Measurements from ENCODE around the gene PRKAG2.
A peak's percentile ranks its signal among the peaks of the same experiment; 100 is the strongest.

The PRKAG2 gene

DNA sequence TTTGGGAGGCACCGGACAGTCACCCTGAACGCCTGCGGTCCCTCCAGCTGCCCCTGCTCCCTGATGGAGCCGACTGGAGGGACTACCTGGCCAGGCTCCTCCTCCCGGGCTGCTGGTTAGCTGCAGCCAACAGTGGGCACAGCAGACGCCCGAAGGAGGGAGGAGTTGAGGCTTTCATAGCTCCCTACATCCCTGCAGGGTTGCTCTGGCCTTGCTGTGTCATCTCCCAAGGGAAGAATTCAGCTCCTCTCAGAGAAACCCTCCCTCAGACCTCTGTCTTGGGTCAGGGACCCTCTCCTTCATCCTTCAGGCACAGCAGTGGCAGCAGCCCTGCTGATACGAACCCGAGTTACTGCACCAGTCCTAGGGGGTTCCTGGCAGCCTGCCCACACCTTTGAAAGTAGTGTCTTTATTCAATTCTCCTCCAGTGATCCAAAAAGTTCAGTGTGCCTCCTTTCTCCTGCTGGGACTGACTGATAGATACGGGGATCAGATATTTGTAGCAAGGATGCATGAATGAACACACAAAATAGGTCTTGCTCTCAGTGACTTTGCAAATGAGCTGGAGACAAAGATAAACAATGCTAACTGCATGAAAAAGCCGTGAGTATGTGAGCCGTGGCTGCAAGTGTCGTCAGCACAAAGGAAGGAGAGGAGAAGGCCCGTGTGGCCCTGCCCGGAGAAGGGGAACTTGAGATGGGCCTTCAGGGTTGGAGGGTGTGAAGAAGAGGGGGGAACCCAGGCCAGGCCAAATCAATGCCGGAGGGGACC lies 136.6 kb downstream of the PRKAG2 start:
- no peak for DNase-seq

DNA sequence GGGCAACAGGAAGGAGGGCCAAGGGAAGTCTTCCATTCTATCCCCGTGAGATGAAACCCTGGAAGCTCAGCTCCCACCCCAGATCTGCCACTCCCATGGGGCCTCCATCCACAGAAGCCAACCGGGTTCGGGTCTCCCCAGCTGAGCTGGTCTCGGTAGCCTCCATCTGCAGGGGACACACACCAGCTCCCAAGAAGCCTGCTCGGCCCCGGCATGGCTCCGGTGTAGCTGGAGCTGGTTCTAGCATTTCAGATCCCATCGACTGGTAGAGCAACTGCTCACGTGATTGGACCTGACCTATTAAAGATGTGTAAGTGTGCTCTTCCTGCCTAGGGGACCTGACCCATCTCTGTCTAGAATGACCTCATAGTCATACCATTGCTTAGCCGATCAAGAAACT lies 138.0 kb downstream of the PRKAG2 start:
- no peak for DNase-seq

DNA sequence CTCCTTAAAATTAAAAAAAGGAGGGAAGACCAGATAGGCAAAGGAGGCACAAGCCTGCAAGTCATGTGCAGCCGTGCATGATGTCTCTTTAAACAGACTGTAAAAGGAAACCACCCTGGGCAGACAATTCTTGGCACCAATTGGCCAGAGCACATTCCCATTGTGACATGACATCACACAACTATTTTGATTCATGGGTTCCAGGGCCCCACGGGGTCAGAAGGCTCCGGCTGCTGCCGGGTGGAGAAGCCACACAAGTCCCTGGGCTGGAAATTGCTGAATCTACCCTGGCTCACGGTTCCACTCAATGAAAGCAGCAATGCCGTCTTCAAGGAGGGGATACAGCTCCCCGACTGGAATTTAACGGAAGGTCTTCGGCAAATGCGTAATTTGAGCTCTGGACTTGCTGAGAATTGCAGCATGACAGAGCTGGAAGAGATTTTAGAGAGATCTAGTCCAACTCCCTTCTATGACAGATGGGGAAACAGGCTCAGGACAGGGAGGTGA lies 140.5 kb downstream of the PRKAG2 start:
- peak; percentile 97 for DNase-seq

DNA sequence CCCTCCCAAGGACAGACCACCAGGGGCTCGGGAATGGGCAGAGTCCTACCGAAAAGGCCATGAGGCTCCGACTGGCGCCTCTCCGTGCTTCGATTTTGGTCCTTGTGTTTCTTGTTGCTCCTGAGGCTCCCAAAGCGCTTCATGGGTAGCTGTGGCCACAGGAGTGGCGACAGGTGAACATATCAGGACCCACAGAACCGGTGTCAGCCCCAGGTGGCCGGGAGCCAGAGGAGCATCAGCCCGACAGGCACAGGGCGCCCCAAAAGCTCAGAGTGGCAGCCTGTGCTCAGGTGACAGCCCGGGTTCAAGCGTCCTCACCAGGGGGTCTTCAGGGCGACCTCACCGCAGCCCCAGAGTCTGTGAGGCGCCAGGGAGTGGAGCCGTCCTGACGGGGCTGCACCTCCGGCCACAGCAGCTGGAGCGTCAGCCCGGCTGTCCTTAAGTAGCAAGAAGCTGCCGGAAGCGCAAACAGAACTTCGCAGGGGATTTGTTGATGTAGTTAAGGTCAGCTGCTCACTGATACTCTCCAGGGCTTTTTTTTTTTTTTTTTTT lies 141.0 kb downstream of the PRKAG2 start:
- no peak for DNase-seq

DNA sequence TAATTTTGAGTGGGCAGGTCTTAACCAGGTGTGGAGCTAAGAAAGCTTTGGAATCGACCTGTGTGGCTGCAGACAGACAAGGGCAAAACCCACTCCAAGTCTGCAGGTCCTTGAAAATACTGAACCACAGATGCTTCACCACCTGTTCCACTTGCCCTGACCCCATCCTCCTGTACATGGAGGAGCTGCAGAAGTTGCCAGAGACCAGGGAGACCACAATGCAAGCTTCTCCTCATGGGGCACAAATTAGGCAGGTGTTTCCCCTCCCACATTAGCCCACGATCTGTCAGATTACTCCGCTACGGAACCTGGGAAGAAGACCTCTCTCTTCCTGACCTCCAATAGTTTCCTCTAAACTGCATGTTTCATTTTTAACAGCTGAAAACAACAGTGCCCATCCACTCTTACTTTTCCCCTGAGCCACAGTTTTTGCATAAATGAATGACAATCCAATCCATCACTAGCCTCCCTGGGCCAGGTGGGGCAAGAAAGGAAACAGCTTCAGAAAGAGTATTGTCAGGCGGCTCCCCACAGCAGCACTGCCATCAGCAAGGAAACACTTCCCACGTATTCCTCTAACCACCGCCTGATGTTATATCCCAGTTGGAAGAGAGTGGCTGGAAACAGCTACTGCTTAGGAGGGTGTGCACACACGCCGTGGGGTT lies 141.6 kb downstream of the PRKAG2 start:
- no peak for DNase-seq

DNA sequence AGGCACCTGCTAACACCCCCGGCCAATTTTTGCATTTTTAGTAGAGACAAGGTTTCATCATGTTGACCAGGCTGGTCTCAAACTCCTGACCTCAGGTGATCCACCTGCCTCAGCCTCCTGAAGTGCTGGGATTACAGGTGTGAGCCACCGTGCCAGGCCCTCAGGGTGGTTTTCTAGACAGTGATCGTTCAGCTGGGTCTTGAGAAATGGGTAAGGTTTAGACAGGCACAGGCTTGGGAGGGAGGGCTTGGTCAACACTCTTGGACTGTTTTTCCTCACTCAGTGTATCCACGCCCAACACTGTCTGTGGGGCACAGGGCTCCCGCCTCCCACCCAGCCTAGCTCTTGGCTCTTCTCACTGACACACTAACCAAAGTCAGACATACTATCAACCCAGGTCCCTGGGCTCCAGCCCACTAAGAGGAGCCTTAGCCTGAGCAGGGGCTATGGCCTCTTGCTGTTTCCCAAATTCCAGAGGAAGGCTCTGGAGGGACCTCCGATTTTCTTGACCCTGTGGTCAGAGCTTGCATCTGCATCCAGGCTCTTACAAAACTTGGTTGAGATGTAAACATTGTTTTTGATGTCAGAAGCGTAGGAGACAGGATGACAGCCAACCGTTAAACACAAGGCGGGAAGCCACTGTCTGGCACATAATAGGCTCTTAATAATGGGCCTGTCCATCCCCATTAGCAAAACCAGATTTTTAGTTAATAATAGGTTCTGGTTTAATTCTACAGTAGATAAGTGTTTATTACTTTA lies 143.9 kb downstream of the PRKAG2 start:
- no peak for DNase-seq

DNA sequence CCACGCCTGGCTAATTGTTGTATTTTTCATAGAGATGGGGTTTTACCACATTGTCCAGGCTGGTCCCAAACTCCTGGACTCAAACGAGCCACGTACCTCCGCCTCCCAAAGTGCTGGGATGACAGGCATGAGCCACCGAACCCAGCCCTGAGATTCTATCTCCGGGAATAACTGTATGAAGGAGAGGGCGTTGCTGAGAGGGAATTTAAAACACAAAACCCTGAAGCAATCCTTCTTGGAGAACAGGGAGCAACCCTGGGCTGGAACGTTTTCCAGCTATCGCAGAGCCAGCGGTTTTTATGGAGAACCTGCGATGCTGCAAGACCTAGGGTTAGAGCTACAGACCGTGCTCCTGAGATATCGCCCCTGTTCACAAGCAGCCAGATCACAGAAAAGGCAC lies 144.6 kb downstream of the PRKAG2 start:
- no peak for DNase-seq

DNA sequence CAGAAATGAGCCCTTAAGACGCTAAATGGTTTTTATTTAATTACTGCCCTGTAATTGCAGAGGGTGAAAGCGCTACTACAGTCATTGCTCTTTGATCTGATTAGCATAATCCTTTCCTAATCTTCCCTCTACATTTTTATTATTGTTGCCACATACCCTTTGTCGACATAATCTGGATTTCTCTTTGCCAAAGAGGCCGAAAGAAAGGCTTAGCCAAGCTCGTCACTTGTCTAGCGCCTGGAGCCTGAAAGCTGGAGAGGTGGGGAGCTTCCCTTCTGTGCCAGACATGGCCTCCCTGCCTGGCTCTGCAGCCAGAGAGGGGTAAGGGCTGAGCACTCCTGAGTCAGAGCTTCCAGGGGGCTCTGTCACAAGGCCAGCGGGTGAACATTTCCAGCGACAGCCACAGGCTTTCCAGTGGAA lies 145.9 kb downstream of the PRKAG2 start:
- DNase-seq: no peak

DNA sequence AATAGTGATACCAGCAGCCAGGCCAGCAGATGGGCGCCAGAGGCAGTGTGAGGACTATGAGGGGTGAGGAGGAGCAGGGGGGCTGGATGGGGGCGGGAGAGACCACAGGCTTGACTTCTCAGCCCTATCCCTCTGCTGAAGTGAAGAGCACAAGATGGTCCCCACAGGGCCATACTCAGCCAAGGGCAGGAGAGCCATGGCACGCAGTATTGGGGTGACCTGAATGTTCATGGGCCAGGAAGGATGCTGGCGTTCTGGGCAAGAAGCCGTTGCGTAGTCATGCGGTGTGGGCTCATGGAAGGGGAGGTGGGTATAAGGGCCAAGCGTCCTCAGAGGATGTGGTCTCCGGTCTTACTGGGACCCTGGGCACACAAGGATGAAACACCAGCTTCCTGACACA lies 146.3 kb downstream of the PRKAG2 start:
- no peak for DNase-seq

DNA sequence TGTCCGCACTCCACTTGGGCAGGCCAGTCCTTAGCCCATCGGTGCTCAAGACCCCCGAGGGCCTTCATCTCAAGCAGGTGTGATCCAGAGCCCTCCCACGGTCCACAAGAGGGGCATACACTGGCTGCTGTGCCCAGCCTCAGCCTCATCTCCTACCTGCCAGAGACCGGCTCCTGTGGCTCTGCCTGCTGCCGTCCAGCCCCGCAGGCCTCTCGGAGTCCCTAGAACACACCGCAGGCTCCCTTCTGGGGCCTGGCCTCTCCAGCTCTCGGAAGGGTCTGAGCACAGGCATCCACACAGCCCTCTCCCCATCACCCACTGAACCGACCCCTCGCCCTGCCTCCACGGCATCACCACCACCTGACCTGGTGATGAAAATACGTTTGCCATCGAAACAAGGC lies 147.4 kb downstream of the PRKAG2 start:
- DNase-seq: no peak

DNA sequence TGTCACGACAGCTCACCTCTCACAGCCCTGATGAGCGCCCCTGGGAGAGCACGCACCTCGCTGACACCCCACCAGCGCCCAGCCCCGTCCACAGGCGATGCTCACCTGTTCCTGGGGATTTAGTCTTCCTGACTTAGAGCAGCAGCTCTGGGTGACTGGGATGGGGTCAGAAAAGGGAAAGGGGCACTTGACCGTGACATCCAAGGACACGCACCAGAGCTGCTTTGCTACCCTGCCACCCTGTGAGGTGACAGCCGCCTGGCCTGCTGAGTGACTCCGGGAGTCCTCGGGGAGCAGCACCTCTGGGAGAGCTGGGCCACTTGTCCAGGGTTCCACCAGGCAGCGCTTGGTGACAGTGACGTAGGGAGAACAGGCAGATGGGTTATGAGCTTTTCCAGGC lies 148.2 kb downstream of the PRKAG2 start:
- no peak for DNase-seq

DNA sequence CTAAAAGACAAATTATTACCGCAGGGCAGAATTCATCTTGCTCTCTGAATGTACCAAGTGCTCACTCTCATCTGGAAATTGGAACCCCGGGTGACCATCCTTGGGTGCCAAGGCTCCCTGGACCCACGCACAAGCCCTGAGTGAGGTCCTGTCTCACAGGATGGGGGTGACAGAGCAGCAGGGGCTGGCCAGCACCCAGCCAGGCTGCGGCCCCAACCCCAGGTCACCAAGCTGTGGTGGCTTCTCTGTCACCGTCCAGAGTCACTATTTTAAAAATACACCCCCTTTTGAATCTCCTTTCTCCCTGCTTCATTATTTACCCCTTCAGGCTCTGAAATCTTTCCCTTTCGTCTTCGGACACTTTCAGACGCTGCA lies 148.6 kb downstream of the PRKAG2 start:
- DNase-seq: no peak

DNA sequence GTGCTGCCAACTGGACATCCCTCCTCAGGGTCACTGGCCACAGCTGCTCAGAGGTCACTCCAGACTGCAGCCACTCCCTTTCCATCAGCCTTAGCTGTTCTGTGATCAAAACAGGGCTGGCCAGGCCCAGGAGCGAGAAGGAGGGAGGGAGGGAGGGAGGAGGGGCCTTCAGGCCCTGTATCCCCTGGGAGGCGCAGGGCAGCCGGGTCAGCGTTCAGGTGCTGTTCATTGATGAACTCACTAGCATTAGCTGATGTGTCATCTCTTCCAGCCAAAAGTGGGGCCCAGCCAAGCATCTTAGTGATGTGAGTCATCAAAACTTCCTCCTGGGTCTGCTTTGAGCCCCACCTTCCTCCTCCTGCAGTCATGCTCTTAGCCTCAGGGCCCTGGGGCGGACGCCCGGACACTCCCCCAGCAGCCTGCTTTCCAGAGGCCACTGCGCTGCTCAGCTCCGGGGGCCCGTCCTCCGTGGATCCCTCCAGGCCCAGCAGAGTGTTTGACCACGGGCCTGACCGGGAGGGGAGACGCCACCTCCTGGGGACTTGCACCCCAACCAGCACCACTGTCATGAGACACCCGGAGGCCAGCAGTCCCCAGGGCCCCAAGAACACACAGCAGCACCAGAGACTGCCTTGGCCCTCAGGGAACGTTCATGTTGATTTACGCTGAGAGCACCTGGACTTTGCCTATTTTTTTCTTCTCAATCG lies 149.2 kb downstream of the PRKAG2 start:
- peak; percentile 98 for DNase-seq

DNA sequence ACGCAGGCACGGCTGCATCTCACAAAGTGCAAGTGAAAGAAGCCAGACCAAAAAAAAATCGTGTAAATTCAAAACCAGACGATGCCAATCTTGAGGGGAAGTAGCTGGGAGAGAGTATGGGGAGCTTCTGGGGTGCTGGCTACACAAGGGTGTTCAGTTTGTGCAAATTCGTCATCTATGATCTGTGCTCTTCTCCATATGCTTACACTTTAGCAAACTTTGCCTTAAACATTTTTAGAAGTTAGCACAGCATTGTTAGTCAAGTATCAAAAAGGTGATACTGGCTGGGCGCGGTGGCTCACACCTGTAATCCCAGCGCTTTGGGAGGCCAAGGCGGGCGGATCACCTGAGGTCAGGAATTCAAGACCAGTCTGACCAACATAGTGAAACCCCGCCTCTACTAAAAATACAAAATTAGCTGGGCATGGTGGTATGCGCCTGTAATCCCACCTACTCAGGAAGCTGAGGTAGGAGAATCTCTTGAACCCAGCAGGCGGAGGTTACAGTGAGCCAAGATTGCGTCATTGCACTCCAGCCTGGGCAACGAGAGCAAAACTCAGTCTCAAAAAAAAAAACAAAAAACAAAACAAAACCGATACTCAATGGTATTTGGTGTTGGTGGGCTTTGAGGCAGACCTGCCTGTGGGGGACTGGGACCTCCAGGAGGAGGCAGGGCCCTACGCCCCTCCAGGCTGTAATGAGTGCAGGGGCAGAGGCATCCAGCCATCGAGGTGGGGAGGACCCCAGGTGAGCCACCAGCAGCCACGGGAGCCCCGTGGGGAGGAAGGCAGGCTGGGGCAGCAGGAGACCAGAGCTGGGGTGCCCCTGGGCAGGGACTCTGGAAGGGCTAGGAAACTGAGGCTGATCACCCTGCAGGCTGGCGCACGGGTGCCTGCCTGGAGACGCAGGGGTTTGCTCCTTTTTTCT lies 150.0 kb downstream of the PRKAG2 start:
- no peak for DNase-seq

DNA sequence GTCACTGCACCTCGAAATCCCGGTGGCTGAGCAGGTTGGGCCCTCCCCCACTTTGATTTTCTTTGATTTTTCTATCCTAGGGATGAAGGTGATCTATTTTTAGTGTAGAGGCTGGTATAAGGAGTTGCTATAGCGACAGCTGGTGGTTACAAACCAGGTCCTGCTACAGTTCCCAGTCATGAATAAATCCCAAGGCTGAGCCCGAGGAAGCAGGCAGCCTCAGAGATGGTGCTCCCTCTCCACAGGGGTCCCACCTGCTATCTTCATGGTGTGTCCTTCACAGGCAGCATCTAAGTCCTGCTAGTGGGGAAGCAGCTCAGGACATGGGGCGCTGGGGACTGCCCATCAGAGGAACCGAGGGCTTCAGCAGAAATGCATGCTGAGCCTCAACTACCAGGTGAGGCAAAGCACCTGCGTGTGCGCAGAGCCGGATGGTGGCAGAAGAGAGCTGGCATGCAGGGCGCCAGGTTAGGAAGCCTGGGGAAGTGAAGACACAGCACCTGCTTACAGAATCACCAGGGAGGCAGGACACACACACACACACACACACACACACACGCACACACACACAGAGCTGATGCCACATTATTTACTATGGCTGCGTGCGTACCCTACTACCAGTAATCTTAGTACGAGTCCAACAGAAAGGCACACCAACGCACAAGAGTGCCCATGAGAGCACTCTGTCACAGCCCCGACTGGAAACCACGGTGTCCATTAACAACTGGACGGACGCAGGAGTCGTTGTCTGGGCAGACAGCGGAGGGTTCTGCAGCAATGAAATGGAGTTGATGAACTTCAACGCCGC lies 150.9 kb downstream of the PRKAG2 start:
- DNase-seq: peak; percentile 41

DNA sequence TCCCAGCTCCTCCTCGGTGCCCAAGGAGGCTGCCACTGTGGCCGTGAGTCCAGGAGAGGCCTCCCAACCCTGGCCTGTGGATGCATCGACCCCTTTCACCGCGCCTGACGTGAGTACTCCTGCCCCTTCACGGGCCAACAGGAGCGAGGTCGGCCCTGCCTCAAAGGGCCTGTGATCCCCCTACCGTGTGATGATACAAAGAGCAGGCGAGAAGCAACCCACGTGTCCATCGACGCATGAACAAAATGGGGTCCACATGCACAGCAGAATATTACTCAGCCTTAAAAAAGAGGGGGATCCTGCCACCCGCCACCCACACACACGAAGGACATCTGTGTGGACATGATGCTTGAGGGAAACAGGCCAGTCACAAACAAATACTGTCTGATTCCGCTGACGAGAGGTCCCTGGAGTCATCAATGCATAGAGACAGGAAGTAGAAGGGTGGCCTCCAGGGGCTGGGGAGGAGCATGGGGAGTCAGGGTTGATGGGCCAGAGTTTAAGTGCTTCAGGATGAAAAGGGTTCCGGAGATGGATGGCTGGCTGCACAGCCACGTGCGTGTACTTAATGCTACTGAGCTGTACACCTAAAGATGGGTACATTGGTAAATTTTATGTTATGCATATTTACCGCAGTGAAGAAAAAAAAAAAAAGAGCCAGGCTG lies 151.9 kb downstream of the PRKAG2 start:
- DNase-seq: no peak

DNA sequence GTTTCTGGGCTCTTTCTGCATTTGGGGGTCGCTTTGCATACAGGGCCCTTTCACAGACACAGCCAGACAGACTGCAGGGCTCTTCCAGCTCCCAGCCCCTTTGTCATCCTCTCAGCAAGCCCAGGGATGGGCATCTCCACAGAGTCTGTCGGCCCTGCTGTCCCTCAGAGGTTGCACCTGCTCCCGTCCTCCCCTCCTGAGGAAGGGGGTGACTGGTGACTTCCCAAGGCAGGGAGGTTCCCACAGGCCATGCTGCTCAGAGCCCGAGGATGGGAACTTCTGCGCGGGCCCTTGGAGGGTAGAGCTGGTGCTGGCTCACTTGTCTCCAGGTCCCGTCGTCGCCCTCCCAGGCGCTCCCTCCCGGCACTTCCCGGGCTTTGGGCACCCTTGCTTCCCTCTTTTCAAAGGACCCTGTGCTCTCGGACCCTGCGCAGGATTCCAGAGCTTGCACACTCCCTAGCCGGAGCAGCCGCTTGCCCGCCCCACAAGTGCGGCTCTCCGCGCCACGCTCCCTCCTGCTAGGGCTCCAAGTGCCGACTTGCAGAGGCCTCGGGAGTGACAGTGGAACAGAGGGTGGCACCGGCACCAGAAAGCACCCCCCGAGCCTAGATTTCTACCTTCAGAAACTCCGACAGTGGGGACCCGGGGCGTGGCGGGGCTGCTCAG lies 152.5 kb downstream of the PRKAG2 start:
- DNase-seq: no peak

DNA sequence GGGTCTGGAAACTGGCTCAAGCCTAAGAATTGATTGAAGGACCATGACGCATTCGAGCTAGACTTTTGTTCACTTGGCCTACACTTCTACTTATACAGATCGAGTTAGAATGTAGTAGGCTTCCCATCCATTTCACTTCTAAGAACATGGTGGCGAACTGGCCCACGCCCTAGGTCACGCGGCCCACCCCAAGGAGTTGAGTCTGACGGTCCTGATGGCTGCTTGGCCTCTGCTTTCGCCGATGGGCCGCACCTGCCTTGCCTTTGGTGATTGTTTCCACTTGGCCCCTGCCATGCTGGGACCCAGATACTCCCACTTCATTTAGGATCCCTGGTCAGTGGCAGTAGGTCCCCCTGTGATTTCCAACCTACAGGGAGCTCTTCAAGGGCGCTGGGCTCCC lies 153.6 kb downstream of the PRKAG2 start:
- no peak for DNase-seq

DNA sequence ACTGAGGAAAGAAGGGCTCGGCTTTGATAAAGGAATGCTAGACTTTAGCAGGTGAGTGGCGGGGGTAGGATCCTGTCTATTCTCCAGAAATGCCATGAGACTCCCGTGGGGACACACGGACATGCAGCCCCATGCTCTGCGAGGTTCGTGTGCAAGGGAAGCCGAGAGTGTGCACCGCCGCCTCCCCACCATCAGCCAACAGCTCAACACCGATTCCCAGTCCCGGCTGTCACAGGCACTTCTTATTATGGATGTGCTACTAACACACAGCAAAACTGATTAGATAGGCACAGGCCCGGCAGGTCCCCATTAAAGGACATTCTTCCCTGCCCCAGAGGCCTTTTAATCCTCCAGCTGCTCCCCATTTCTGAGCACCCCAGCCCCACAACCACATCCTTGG lies 154.4 kb downstream of the PRKAG2 start:
- DNase-seq: no peak

DNA sequence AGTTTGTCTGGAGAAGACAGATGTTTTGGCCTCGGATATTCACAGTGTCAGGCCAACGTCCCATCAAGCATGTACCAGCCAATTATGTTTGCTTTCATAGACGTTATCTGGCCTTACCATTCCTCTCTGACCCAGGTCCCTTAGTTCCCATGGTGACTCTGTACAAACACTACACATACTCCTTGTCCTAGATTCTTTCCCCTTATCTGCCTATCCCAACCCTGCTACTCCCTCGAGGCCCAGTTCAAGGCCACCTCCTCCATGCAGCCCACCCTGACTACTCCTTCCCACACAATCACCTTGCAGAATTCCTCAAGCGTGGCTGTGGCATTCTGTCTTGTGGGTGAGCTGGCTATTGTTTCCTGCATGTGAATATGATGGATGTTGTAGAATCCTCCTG lies 155.2 kb downstream of the PRKAG2 start:
- no peak for DNase-seq

Data from fibroblast of skin of right biceps (primary cell).